22Rv1 (cell line): Measurements from ENCODE around the gene CRADD.

ENCODE experiments used
- CTCF ChIP-seq: fragments of 450-650 bp; IDR thresholded peaks from 2 replicates; pipeline ENCODE4 v1.5.1; 2017; ENCODE audit warnings: mild to moderate bottlenecking
- ZFX ChIP-seq: fragments of 450-650 bp; IDR thresholded peaks from 2 replicates; pipeline ENCODE4 v1.6.1; 2017; ENCODE audit warnings: antibody characterized with exemption, borderline replicate concordance

GRCh38 chr12:93856611-93857010 is 179.4 kb downstream of the CRADD start:
- no peak for TF ChIP-seq CTCF
- TF ChIP-seq ZFX: no peak
